ENCODE data around the gene PLIN3. TPM values are rescaled to one million over a fixed set of nuclear protein-coding genes. Genes with fewer than 3 reads are reported as not detected.
A peak's percentile ranks its signal among the peaks of the same experiment; 100 is the strongest.

The PLIN3 gene
- total RNA-seq, result 10 to 100 TPM; 26.9 to 27.5 TPM

- no peaks in the 10 kb centered on the region for H3K36me3 Mint-ChIP-seq (ENCODE audit: low read depth)
- DNase-seq (peak; percentile 98), ATAC-seq (peak; percentile 95)
- H3K4me1 Mint-ChIP-seq, result peaks cover 20% of the 10 kb centered on the region
- H3K27ac Mint-ChIP-seq, result peak within 1 kb of the TSS; percentile 63
- H3K27me3 Mint-ChIP-seq, result peaks cover 2% of the 10 kb centered on the region
- CTCF ChIA-PET, result interaction anchor here (0.5 to 6.6 kb wide), 8 partner anchors 15 to 182 kb away, joined by 3 to 52 read pairs (median 4); no protein-coding TSS in a partner anchor
- no peaks in the 10 kb centered on the region for H3K9me3 Mint-ChIP-seq (ENCODE audit: low read depth)
- peak within 1 kb of the TSS; percentile 73 for H3K4me3 Mint-ChIP-seq
- intact Hi-C loops (cut with DNase I, micrococcal nuclease), result loop anchor here in 1 of 2 experiments (1.0 to 2.0 kb wide), 9 partner anchors 36 to 1037 kb away; partner anchors contain the start of genes FEM1A, HDGFL2, MYDGF and TICAM1
- POLR2A ChIA-PET, result interaction anchor here (0.6 to 1.3 kb wide), 4 partner anchors 44 to 824 kb away, joined by 3 to 4 read pairs (median 3); partner anchors contain the start of genes KDM4B and YJU2
Measured at GRCh38 chr19:4867534-4868285, at the start of gene PLIN3. Gene PLIN3, minus strand, starts transcription at chr19:4867667. Its CDS starts 6,273 bp downstream, at chr19:4861394.

- H3K27me3 Mint-ChIP-seq, result no peaks in the 10 kb centered on the region
- peaks cover 76% of the 10 kb centered on the region for H3K36me3 Mint-ChIP-seq (ENCODE audit: low read depth)
- H3K4me1 Mint-ChIP-seq, result peaks cover 57% of the 10 kb centered on the region
- intact Hi-C loops (cut with DNase I, micrococcal nuclease), result loop anchor here in 1 of 2 experiments (10.0 kb wide), 1 partner anchor 512 kb away; the partner anchor contains the start of genes CHAF1A and SH3GL1
- DNase-seq (peak; percentile 62), ATAC-seq (no peak)
- H3K9me3 Mint-ChIP-seq (ENCODE audit: low read depth), result no peaks in the 10 kb centered on the region
- peak overlapping the region; percentile 92 for H3K27ac Mint-ChIP-seq
- peak overlapping the region; percentile 80 for H3K4me3 Mint-ChIP-seq
- CTCF ChIA-PET, result interaction anchor here (0.6 to 1.9 kb wide), 7 partner anchors 15 to 824 kb away, joined by 3 to 5 read pairs (median 4); partner anchors contain the start of genes FEM1A and PLIN3
- POLR2A ChIA-PET, result interaction anchor here (0.5 to 0.7 kb wide), 6 partner anchors 21 to 800 kb away, joined by 3 to 8 read pairs (median 4); no protein-coding TSS in a partner anchor
Measured at GRCh38 chr19:4916292-4917082, 49.0 kb upstream of the PLIN3 start.

- peak overlapping the region; percentile 92 for H3K27ac Mint-ChIP-seq
- intact Hi-C loops (cut with DNase I, micrococcal nuclease), result loop anchor here in 1 of 2 experiments (5.0 to 10.0 kb wide), 3 partner anchors 278 to 510 kb away; partner anchors contain the start of genes CHAF1A, HDGFL2, SH3GL1 and TNFAIP8L1
- CTCF ChIA-PET, result interaction anchor here (1.7 to 4.9 kb wide), 3 partner anchors 22 to 123 kb away, joined by 3 to 44 read pairs (median 5); partner anchors contain the start of gene FEM1A
- ATAC-seq (peak; percentile 59), DNase-seq (peak; percentile 86)
- H3K4me3 Mint-ChIP-seq, result peak overlapping the region; percentile 80
- POLR2A ChIA-PET, result interaction anchor here (1.0 to 2.6 kb wide), 2 partner anchors 13 to 54 kb away, joined by 5 to 9 read pairs; partner anchors contain the start of gene KDM4B
- H3K36me3 Mint-ChIP-seq (ENCODE audit: low read depth), result peaks cover 76% of the 10 kb centered on the region
- H3K27me3 Mint-ChIP-seq, result no peaks in the 10 kb centered on the region
- H3K9me3 Mint-ChIP-seq (ENCODE audit: low read depth), result no peaks in the 10 kb centered on the region
- peaks cover 58% of the 10 kb centered on the region for H3K4me1 Mint-ChIP-seq
Measured at GRCh38 chr19:4914736-4915501, 47.5 kb upstream of the PLIN3 start.

- intact Hi-C loops (cut with DNase I, micrococcal nuclease), result loop anchor here in 1 of 2 experiments (5.0 to 10.0 kb wide), 3 partner anchors 277 to 509 kb away; partner anchors contain the start of genes CHAF1A, HDGFL2, SH3GL1 and TNFAIP8L1
- CTCF ChIA-PET, result interaction anchor here (0.7 to 4.9 kb wide), 4 partner anchors 19 to 104 kb away, joined by 3 to 44 read pairs (median 4); no protein-coding TSS in a partner anchor
- H3K4me1 Mint-ChIP-seq, result peaks cover 58% of the 10 kb centered on the region
- no peaks in the 10 kb centered on the region for H3K9me3 Mint-ChIP-seq (ENCODE audit: low read depth)
- H3K36me3 Mint-ChIP-seq (ENCODE audit: low read depth), result peaks cover 72% of the 10 kb centered on the region
- H3K27me3 Mint-ChIP-seq, result no peaks in the 10 kb centered on the region
- POLR2A ChIA-PET, result interaction anchor here (0.6 to 2.6 kb wide), 4 partner anchors 14 to 805 kb away, joined by 3 to 11 read pairs (median 7); partner anchors contain the start of gene KDM4B
- DNase-seq, result peak; percentile 45
- ATAC-seq, result no peak
- peak overlapping the region; percentile 86 for H3K27ac Mint-ChIP-seq
- H3K4me3 Mint-ChIP-seq, result peak overlapping the region; percentile 80
Measured at GRCh38 chr19:4913996-4914735, 46.7 kb upstream of the PLIN3 start.

- Mint-ChIP-seq H3K4me1 (peaks cover 60% of the 10 kb centered on the region), H3K9me3 (ENCODE audit: low read depth) (no peaks in the 10 kb centered on the region), H3K4me3 (peak overlapping the region; percentile 83), H3K27me3 (no peaks in the 10 kb centered on the region), H3K36me3 (ENCODE audit: low read depth) (peaks cover 61% of the 10 kb centered on the region), H3K27ac (peak overlapping the region; percentile 90)
- CTCF ChIA-PET, result interaction anchor here (0.7 to 4.9 kb wide), 13 partner anchors 9 to 121 kb away, joined by 3 to 52 read pairs (median 5); partner anchors contain the start of genes ARRDC5, FEM1A and PLIN3
- DNase-seq (peak; percentile 88), ATAC-seq (peak; percentile 52)
- POLR2A ChIA-PET, result interaction anchor here (0.6 to 1.3 kb wide), 7 partner anchors 15 to 102 kb away, joined by 3 to 6 read pairs (median 3); partner anchors contain the start of gene PLIN3
- intact Hi-C loops (cut with DNase I, micrococcal nuclease), result loop anchor here (1.0 to 10.0 kb wide), 7 partner anchors 40 to 507 kb away; partner anchors contain the start of genes CHAF1A (in 1 of the 2), HDGFL2 (in 1 of the 2), KDM4B (in 1 of the 2) and SH3GL1 (in 1 of the 2)
Measured at GRCh38 chr19:4911786-4912672, 44.6 kb upstream of the PLIN3 start.

- no peak for DNase-seq
- peaks cover 56% of the 10 kb centered on the region for H3K36me3 Mint-ChIP-seq (ENCODE audit: low read depth)
- H3K4me3 Mint-ChIP-seq, result peak overlapping the region; percentile 83
- ChIA-PET POLR2A (interaction anchor here (0.6 to 1.3 kb wide), 5 partner anchors 16 to 47 kb away, joined by 3 to 6 read pairs (median 4); partner anchors contain the start of gene PLIN3), CTCF (interaction anchor here (0.7 to 4.9 kb wide), 8 partner anchors 11 to 119 kb away, joined by 3 to 52 read pairs (median 5); partner anchors contain the start of gene PLIN3)
- intact Hi-C loops (cut with DNase I, micrococcal nuclease), result loop anchor here (1.0 to 10.0 kb wide), 7 partner anchors 39 to 507 kb away; partner anchors contain the start of genes CHAF1A (in 1 of the 2), HDGFL2 (in 1 of the 2), KDM4B (in 1 of the 2) and SH3GL1 (in 1 of the 2)
- peaks cover 54% of the 10 kb centered on the region for H3K4me1 Mint-ChIP-seq
- H3K27me3 Mint-ChIP-seq, result no peaks in the 10 kb centered on the region
- H3K9me3 Mint-ChIP-seq (ENCODE audit: low read depth), result no peaks in the 10 kb centered on the region
- peak overlapping the region; percentile 90 for H3K27ac Mint-ChIP-seq
- ATAC-seq, result no peak
Measured at GRCh38 chr19:4911314-4911713, 43.8 kb upstream of the PLIN3 start.

- H3K4me3 Mint-ChIP-seq, result peak overlapping the region; percentile 83
- peaks cover 50% of the 10 kb centered on the region for H3K36me3 Mint-ChIP-seq (ENCODE audit: low read depth)
- no peaks in the 10 kb centered on the region for H3K9me3 Mint-ChIP-seq (ENCODE audit: low read depth)
- peak; percentile 46 for DNase-seq
- intact Hi-C loops (cut with DNase I, micrococcal nuclease), result loop anchor here (1.0 to 10.0 kb wide), 12 partner anchors 38 to 713 kb away; partner anchors contain the start of genes CHAF1A (in 1 of the 2), HDGFL2 (in 1 of the 2), KDM4B (in 1 of the 2) and MYDGF (in 1 of the 2)
- ChIA-PET CTCF (interaction anchor here (1.0 to 4.9 kb wide), 6 partner anchors 36 to 119 kb away, joined by 3 to 52 read pairs (median 8); partner anchors contain the start of gene PLIN3), POLR2A (interaction anchor here (0.6 to 1.3 kb wide), 5 partner anchors 16 to 46 kb away, joined by 3 to 6 read pairs (median 4); partner anchors contain the start of gene PLIN3)
- no peaks in the 10 kb centered on the region for H3K27me3 Mint-ChIP-seq
- H3K27ac Mint-ChIP-seq, result peak overlapping the region; percentile 90
- peaks cover 49% of the 10 kb centered on the region for H3K4me1 Mint-ChIP-seq
- no peak for ATAC-seq
Measured at GRCh38 chr19:4910594-4911281, 43.3 kb upstream of the PLIN3 start.
